NCI-H1694 (cell line): ENCODE measurements around the gene ZDHHC24.
"Not testable (repeated sequence)": the region's sequence is repeated elsewhere in the genome, so short reads cannot be mapped to it uniquely, and the experiment has no call there.

Source experiments
- DNase-seq: peaks from one replicate; lab custom pipeline; 2025; lab: John Stamatoyannopoulos, UW

ZDHHC24 gene, protein sequence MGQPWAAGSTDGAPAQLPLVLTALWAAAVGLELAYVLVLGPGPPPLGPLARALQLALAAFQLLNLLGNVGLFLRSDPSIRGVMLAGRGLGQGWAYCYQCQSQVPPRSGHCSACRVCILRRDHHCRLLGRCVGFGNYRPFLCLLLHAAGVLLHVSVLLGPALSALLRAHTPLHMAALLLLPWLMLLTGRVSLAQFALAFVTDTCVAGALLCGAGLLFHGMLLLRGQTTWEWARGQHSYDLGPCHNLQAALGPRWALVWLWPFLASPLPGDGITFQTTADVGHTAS

GRCh38 chr11:66545701-66546367 is at the start of gene ZDHHC24:
Gene ZDHHC24, minus strand, starts transcription at chr11:66546048. Its CDS starts 45 bp downstream, at chr11:66546003.
- DNase-seq: peak; percentile 55

DNA sequence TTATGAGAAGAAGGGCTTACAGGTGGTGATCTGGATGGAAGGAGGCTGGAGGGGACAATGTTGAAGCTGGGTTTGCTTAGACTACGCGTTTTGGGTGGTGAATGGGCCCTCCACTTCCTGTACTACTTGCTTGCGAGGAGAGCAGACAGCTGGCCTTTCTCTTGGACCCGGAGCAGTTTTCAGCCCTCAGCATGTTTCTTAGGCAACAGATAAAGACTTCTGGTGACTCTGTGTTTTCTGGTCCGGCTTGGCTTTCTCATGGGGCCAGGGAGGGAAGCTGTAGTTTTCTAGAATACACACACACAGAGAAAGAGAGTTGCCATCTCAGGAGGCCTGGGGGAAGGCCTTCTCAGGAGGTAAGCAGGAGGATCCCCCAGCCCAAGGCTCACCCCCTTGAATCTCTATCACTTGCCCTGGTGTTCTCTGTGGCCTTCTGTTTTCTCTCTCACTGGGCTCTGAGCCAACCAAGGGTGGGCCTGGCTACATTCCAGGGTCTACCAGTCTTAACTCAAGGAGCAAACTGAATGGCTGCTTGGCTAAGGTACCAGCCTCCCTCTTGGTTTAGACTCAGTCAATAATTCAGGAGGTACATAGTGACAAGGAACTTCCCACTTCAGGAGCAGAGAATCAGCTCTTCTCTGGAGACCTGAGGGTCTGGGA is 49.5 kb upstream of the ZDHHC24 start:
- DNase-seq: no peak

DNA sequence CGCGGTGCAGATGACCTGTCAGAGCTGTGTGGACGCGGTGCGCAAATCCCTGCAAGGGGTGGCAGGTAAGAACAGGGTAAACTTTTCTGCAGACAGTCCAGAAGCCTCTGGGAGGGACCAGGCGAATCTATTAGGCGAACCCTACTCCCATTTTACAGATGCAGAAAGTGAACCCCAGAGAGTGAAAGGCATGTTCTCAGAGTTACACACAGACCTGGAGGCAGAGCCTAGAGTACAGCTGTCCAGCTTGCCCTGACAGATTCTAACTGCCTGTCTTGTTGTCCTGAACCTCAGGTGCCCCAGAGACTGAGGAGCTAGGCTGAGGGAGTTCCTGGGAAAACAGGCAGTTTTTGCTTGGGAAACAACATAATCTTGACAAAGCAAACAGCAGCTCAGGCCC is 47.8 kb upstream of the ZDHHC24 start:
- no peak for DNase-seq

DNA sequence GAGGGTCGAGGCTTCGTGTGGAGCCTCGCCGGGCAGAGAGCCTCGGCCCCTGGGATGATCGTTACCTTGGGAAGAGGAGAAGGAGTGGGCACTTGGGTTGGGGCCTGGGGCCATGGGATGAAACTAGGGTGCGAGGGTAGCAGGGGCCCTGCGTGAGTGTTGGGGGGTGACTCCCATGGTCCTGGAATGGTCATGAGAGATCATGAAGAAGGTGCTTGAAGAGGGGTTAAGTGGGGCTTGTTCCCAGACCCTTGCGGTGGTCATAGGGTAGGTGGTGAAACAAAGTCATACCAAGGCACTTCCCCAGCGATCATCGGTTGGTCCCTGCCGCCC is 47.4 kb upstream of the ZDHHC24 start:
- DNase-seq: no peak

- DNase-seq: peak; percentile 82
Measured at GRCh38 chr11:66592457-66593302, 46.8 kb upstream of the ZDHHC24 start, which contains the start of the genes CCDC87 and CCS. Gene CCDC87, minus strand, starts transcription at chr11:66593063. Its CDS starts 48 bp downstream, at chr11:66593015. Gene CCS, plus strand, starts transcription at chr11:66593185. Its CDS starts 77 bp downstream, at chr11:66593262.

- no peak for DNase-seq
Measured at GRCh38 chr11:66591175-66591574, 45.3 kb upstream of the ZDHHC24 start.

GRCh38 chr11:66589996-66590675 is 44.3 kb upstream of the ZDHHC24 start:
- DNase-seq: no peak

GRCh38 chr11:66589315-66589714 is 43.5 kb upstream of the ZDHHC24 start:
- not testable (repeated sequence) for DNase-seq

- no peak for DNase-seq
Measured at GRCh38 chr11:66586136-66586535, 40.3 kb upstream of the ZDHHC24 start.

- not testable (repeated sequence) for DNase-seq
Measured at GRCh38 chr11:66585447-66585846, 39.6 kb upstream of the ZDHHC24 start.

- not testable (repeated sequence) for DNase-seq
Measured at GRCh38 chr11:66582565-66583147, 36.8 kb upstream of the ZDHHC24 start.

DNA sequence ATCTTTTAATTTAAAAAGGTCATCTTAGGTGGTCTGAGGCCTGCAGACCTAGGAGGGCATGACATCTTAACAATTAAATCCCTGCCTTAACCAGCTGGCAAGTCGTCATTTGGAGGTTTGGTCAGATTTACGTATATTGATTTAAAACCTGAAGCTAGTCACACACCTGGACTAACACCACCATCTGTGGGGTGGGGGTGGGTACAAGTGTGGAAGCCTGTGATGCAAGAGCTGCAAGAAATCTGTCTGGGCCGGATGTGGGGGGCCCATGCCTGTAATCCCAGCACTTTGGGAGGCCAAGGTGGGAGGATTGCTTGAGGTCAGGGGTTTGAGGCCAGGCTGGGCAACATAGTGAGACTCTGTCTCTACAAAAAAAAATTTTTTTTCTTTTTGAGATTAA is 35.4 kb upstream of the ZDHHC24 start:
- DNase-seq: no peak

DNA sequence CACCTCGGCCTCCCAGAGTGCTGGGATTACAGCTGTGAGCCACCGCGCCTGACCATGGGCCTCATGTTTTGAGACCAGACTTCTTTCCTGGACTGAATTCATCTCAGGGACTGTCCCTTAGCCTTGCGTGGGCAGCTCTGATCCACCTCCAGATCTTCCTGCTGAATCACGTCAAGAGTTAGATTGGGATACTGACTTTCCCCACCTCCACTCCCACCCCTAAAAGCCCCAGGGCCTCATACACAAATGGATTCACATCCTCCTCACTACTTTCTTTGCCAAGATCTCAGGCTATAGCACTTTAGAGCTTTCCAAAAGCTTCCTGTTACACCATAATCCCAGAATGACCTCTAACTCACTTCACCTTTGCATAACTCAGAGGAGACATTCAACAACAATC is 35.0 kb upstream of the ZDHHC24 start:
- DNase-seq: no peak

DNA sequence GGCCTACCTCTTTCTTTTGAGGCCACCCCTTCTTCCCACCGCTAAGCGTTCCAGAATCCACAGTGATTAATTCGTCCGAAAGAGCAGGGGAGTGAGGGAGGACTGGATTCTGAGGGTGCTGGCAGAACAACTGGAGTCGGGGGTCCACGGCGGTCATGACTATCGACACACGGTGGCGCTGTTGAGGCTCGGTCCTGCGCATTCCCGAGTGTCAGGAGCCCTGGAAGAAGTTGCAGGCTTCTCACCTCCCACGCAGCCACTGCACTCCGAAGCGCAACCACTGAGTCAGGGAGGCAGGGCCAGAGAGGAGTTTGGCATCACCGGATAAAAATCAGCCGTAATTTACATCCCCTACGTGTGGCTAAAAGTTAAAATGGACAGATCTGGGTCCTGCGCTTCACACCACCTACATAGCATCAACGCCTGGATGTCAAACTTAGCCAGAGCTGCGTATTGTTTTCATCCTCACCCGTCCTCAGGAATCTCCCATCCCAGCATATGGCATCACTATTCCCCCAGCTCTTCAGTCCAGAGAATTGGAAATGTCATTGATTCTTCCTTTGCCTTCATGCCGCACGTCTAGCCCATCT is 33.3 kb upstream of the ZDHHC24 start:
- DNase-seq: peak; percentile 19

GRCh38 chr11:66570850-66571180 is 25.0 kb upstream of the ZDHHC24 start:
- no peak for DNase-seq

DNA sequence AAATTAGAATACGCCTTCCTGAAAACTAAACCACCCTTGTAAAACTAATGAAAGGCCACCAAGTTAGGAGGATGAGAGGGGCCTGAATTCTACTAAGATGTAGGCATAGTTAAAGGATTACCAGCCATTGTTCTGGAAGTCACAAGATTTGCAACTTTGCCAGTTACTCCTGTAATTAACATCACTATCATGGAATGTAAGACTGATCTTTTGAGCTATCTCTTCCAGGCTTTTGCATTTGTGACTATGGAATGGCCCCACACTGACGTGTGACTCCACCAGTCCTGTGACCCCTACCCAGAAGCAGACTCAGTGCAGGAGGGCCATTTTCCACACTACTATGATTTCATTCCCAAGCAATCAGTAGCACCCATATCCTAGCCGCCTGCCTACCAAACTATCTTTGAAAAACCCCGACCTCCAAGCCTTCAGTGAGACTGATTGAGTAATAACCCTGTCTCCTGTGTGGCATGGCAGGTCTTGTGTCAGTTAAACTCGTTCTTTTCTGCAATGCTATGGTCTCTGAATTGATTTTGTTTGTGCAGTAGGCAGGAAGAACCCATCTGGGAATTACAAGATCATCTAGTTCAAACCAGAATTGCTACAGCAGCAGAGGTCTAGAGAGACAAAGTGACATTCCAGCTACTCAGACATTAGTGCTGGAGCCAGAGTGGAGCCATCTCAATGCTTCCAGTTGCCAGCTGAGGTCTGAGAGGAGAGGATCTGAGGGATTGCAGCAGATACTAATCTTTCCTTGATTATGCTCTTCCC is 24.4 kb upstream of the ZDHHC24 start:
- DNase-seq: no peak

- no peak for DNase-seq
Measured at GRCh38 chr11:66569076-66569475, 23.2 kb upstream of the ZDHHC24 start.

DNA sequence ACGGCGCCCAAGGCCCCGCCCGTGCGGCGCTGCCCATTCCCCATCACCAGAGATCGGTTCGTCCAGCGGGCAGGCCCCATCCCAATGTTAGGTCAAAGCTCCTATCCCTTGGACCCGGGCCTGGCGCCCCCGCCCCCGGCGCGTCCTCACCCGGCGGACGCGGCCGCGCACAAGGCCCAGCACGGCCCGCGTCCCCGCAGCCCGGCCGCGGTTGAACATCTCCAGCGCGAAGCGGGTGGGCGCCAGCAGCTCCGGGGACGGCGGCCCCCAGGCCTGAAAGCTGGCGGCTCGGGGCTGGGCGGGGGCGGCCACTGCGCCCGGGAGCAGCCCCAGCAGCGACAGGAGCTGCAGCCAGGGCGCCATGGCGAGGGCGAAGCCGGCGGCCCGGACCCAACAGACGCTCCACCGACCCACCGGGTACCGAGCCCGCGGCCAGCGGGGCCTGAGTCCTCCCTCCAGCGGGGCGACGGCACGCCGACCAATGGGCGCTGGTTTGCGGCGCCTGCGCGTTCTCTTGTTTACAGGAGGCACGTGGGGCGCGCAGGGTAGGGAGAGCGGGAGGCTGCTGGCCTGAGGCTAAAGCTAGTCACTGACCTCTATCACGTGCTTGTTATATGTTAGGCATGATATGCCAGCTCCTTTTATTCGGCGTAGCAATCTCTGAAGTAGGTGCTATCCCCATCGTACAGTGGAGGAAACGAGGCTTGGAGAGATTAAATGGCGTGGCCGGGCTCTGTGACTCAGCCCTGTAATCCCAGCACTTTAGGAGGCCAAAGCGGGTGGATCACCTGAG is 22.5 kb upstream of the ZDHHC24 start, which contains the start of gene CTSF:
Gene CTSF (minus strand): TSS at position 483 of the 793 bp plus-strand sequence. CDS start 120 bp downstream, at position 363.
- DNase-seq: peak; percentile 8

GRCh38 chr11:66567787-66568123 is 21.9 kb upstream of the ZDHHC24 start:
- no peak for DNase-seq
